Spleen (tissue), 11 donors: ENCODE measurements around the gene GAD1. TPM values are rescaled to one million over a fixed set of nuclear protein-coding genes. Genes with fewer than 3 reads are reported as not detected.

Experiments
- DNase-seq: peaks from one replicate; pipeline ENCODE4 v3.0.0-alpha.2; 2020
- H3K27ac ChIP-seq, 8 donors: fragments of 200-600 bp; sonication (generic) in 7 of 8; 1 replicate in 4 of 8; 2 replicates in 4 of 8; pipeline versions ENCODE4 v1.5.0 to v1.8.0; 2016 to 2021; ENCODE audit warnings: inconsistent platforms in 4 of 8, mild to moderate bottlenecking in 4 of 8, moderate library complexity in 1 of 8
- H3K27me3 ChIP-seq, 7 donors: fragments of 200-600 bp; sonication (generic) in 6 of 7; replicated peaks in 1 of 7; 1 replicate in 4 of 7; 2 replicates in 3 of 7; pipeline versions ENCODE4 v1.5.0 to v1.8.0; 2016 to 2021; ENCODE audit warnings: inconsistent platforms in 3 of 7, mild to moderate bottlenecking in 1 of 7
- H3K36me3 ChIP-seq, 6 donors: fragments of 200-600 bp; sonication (generic) in 5 of 6; 1 replicate in 4 of 6; 2 replicates in 2 of 6; pipeline versions ENCODE4 v1.5.0 to v1.8.0; 2016 to 2021; ENCODE audit warnings: inconsistent platforms in 2 of 6
- H3K4me1 ChIP-seq, 6 donors: fragments of 200-600 bp; sonication (generic) in 5 of 6; 1 replicate in 3 of 6; 2 replicates in 3 of 6; pipeline versions ENCODE4 v1.5.0 to v1.8.0; 2016 to 2021; ENCODE audit warnings: inconsistent platforms in 3 of 6
- H3K4me3 ChIP-seq, 8 donors: fragments of 200-600 bp; sonication (generic) in 7 of 8; 1 replicate in 4 of 8; 2 replicates in 4 of 8; pipeline versions ENCODE4 v1.5.0 to v1.8.0; 2016 to 2021; ENCODE audit warnings: inconsistent platforms in 4 of 8, mild to moderate bottlenecking in 4 of 8, moderate library complexity in 2 of 8
- H3K9me3 ChIP-seq, 8 donors: fragments of 200-600 bp; sonication (generic) in 7 of 8; 1 replicate in 4 of 8; 2 replicates in 4 of 8; pipeline versions ENCODE4 v1.5.0 to v1.8.0; 2016 to 2021; ENCODE audit warnings: inconsistent platforms in 4 of 8
- CTCF ChIP-seq, 11 experiments: fragments of 200-600 bp in 7 of 11; fragments of 450-650 bp in 4 of 11; sonication (generic) in 4 of 11; IDR thresholded peaks in 8 of 11; conservative IDR thresholded peaks in 3 of 11; 1 replicate in 7 of 11; 2 replicates in 4 of 11; pipeline versions ENCODE4 v1.4.0 to v1.8.0; 2016 to 2021; ENCODE audit warnings: antibody characterized with exemption in 11 of 11, inconsistent platforms in 4 of 11, mild to moderate bottlenecking in 1 of 11
- POLR2A ChIP-seq, 3 donors: fragments of 450-650 bp; IDR thresholded peaks; one replicate each; pipeline ENCODE4 v1.5.1; 2017; ENCODE audit warnings: antibody characterized with exemption in 3 of 3, mild to moderate bottlenecking in 1 of 3
- POLR2AphosphoS5 ChIP-seq, 3 donors: sonication (generic); formaldehyde crosslinking; IDR thresholded peaks; one replicate each; pipeline ENCODE4 v1.5.1; 2017; ENCODE audit warnings: antibody characterized with exemption in 3 of 3
- WGBS, 5 donors: extraction: QIAGEN DNeasy Blood & Tissue Kit in 3 of 5; methylation state at CpG; one replicate each; pipeline versions ENCODE4 v1.1.5 to v1.1.7; 2013 to 2018; 5-methylcytosine and 5-hydroxymethylcytosine counted together
- intact Hi-C: fragments of 100-400 bp; cut with DNase I; formaldehyde crosslinking; loops from one replicate; pipeline ENCODE4 v1.15.0; 2023; ENCODE audit warnings: low total_unique reads
- polyA plus RNA-seq, 3 donors: library from polyadenylated mRNA; stranded (reverse); fragments of 200-250 nt; gene quantifications; one replicate each; pipeline ENCODE4 v1.2.1, GENCODE V29; 2013
- total RNA-seq, 7 donors: library from RNA; depleted of rRNA in 3 of 7; stranded (reverse); fragments of >200 nt in 3 of 7; fragmentation: NEBNext Ultra II Directional in 4 of 7; extraction: Animal tissue kit (Norgen Biotek cat#: 25700) in 4 of 7; gene quantifications; one replicate each; pipeline versions ENCODE4 v1.1.0 to v1.2.1, GENCODE V29; 2016 to 2021
- donor health status: healthy with polysubstance abuse.
- donor health status: DM: no; HTN: no; CAD: no; lungs with moderate emphysema.
- donor health status: DM: no; HTN: no; CAD: no.
- donor health status: Bipolar disorder and iron deficiency.
- donor health status: healthy.
- donor health status: DM: no; HTN: no; CAD: no.
- donor health status: DM: yes; HTN: yes; CAD: no.

The GAD1 gene
- total and polyA plus RNA-seq, 10 donors = 0.08 to 1.4 (median 0.16) TPM; not detected in 3

DNA sequence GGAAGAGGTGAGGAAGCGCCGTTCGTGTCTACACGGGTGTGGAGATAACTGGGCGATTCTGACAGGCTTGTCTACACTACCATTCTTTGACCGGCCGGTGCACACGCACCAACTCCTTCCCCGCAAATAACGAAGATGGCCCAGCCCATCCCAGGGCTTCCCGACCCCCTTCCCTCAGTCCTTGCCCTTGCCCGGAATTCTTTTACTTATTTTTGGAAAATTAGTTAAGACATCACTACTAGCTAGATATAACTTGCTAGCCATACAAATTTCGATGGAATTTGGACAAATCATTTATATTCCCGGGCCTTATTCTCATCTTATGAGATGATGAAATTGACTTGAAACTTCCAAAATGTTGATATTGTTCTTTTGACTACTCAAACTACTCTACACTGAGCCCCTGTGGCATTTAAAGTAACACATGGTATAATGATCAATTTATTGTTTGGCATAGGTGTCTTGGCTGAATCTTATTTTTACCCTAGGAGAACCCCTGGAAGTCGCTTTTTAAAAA is 45.2 kb upstream of the GAD1 start:
- Histone ChIP-seq H3K4me3 (peak overlapping the region in 7 of 8 donors; percentile 50 to 75 (median 59)), H3K27me3 (peaks cover 0 to 55% (median 8%) of the 10 kb centered on the region in 7 donors), H3K27ac (peak overlapping the region in 2 of 8 donors; percentile 6 to 54), H3K9me3 (no peaks in the 10 kb centered on the region), H3K36me3 (no peaks in the 10 kb centered on the region), H3K4me1 (peaks cover 0 to 21% (median 16%) of the 10 kb centered on the region in 6 donors)
- intact Hi-C loops = no loop called here
- TF ChIP-seq CTCF (IDR thresholded peaks at IDR 0.05 in 8 of 11, conservative IDR thresholded peaks at IDR 0.05 in 3 of 11) = no peak
- 10 to 13% (median 10%) methylated on average over 15 of the region's 15 CpGs for WGBS, 5 donors
- DNase-seq = no peak

GRCh38 chr2:170772295-170772694 is 44.4 kb upstream of the GAD1 start:
- no peak for DNase-seq
- Histone ChIP-seq H3K36me3 (no peaks in the 10 kb centered on the region), H3K4me1 (peaks cover 0 to 21% (median 16%) of the 10 kb centered on the region in 6 donors), H3K27ac (no peak overlapping the region), H3K9me3 (no peaks in the 10 kb centered on the region), H3K4me3 (no peak overlapping the region), H3K27me3 (peaks cover 0 to 63% (median 10%) of the 10 kb centered on the region in 7 donors)
- intact Hi-C loops = no loop called here
- TF ChIP-seq POLR2A (IDR thresholded peaks at IDR 0.05) (no peak), CTCF (IDR thresholded peaks at IDR 0.05 in 8 of 11, conservative IDR thresholded peaks at IDR 0.05 in 3 of 11) (no peak), POLR2AphosphoS5 (IDR thresholded peaks at IDR 0.05) (no peak)

GRCh38 chr2:170774074-170774473 is 42.6 kb upstream of the GAD1 start:
- TF ChIP-seq POLR2AphosphoS5 (IDR thresholded peaks at IDR 0.05) = no peak
- TF ChIP-seq POLR2A (IDR thresholded peaks at IDR 0.05) = no peak
- TF ChIP-seq CTCF (IDR thresholded peaks at IDR 0.05 in 8 of 11, conservative IDR thresholded peaks at IDR 0.05 in 3 of 11) = no peak
- intact Hi-C loops = no loop called here
- Histone ChIP-seq H3K4me1 (peaks cover 0 to 21% (median 16%) of the 10 kb centered on the region in 6 donors), H3K4me3 (no peak overlapping the region), H3K9me3 (no peaks in the 10 kb centered on the region), H3K36me3 (no peaks in the 10 kb centered on the region), H3K27ac (no peak overlapping the region), H3K27me3 (peaks cover 0 to 59% (median 12%) of the 10 kb centered on the region in 7 donors)
- DNase-seq = no peak

- TF ChIP-seq POLR2AphosphoS5 (IDR thresholded peaks at IDR 0.05) (no peak), CTCF (IDR thresholded peaks at IDR 0.05 in 8 of 11, conservative IDR thresholded peaks at IDR 0.05 in 3 of 11) (no peak), POLR2A (IDR thresholded peaks at IDR 0.05) (no peak)
- no peaks in the 10 kb centered on the region for H3K9me3 ChIP-seq
- whole genome bisulfite sequencing, 5 donors = 24 to 67% (median 40%) methylated on average over 2 of the region's 2 CpGs
- no peaks in the 10 kb centered on the region for H3K36me3 ChIP-seq
- H3K27me3 ChIP-seq = peaks cover 0 to 34% (median 4%) of the 10 kb centered on the region in 7 donors
- H3K4me1 ChIP-seq = no peaks in the 10 kb centered on the region
- intact Hi-C loops = no loop called here
- DNase-seq = no peak
- H3K27ac ChIP-seq = no peak overlapping the region
- no peak overlapping the region for H3K4me3 ChIP-seq
Measured at GRCh38 chr2:170778900-170779299, 37.8 kb upstream of the GAD1 start.
